ENCODE data around the gene PLPP3. TPM values are rescaled to one million over a fixed set of nuclear protein-coding genes. Genes with fewer than 3 reads are reported as not detected.

The PLPP3 gene
- total RNA-seq, 2 donors from 2014 or later: 40.4 to 107 TPM

DNA sequence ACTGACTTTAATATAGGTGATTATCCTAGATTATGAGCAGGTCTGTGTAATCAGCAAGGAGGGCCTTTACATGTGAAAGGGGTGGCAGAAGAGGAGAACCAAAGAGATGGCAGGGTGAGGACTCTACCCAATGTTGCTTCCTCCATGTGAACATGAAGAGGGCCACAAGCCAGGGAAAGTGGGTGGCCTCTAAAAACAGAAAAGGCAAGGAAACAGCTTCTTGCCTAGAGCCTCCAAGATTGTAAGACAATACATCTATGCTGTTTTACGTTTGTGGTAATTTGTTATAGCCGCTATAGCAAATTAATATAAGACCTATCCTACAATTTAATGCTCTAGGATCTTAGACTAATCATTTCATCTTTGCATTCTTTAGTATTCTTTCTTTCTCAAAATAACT lies 85.5 kb downstream of the PLPP3 start:
- DNase-seq (ENCODE audit: low spot score): no peak
- TF ChIP-seq, protein P1, sequence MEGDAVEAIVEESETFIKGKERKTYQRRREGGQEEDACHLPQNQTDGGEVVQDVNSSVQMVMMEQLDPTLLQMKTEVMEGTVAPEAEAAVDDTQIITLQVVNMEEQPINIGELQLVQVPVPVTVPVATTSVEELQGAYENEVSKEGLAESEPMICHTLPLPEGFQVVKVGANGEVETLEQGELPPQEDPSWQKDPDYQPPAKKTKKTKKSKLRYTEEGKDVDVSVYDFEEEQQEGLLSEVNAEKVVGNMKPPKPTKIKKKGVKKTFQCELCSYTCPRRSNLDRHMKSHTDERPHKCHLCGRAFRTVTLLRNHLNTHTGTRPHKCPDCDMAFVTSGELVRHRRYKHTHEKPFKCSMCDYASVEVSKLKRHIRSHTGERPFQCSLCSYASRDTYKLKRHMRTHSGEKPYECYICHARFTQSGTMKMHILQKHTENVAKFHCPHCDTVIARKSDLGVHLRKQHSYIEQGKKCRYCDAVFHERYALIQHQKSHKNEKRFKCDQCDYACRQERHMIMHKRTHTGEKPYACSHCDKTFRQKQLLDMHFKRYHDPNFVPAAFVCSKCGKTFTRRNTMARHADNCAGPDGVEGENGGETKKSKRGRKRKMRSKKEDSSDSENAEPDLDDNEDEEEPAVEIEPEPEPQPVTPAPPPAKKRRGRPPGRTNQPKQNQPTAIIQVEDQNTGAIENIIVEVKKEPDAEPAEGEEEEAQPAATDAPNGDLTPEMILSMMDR (IDR thresholded peaks at IDR 0.05): no peak
- no peak for TF ChIP-seq POLR2A (IDR thresholded peaks at IDR 0.05)
- no peak for TF ChIP-seq POLR2AphosphoS5 (IDR thresholded peaks at IDR 0.05)
- no peaks in the 10 kb centered on the region for H3K4me1 ChIP-seq (replicated peaks)
- WGBS: 82% methylated on average over 2 of the region's 2 CpGs
- H3K27ac ChIP-seq: no peak overlapping the region
- no peak overlapping the region for H3K4me3 ChIP-seq
- H3K9me3 ChIP-seq: no peaks in the 10 kb centered on the region
- intact Hi-C loops (cut with DNase I): no loop called here
- H3K36me3 ChIP-seq: no peaks in the 10 kb centered on the region
- no peaks in the 10 kb centered on the region for H3K27me3 ChIP-seq (replicated peaks; ENCODE audit: insufficient read depth)

DNA sequence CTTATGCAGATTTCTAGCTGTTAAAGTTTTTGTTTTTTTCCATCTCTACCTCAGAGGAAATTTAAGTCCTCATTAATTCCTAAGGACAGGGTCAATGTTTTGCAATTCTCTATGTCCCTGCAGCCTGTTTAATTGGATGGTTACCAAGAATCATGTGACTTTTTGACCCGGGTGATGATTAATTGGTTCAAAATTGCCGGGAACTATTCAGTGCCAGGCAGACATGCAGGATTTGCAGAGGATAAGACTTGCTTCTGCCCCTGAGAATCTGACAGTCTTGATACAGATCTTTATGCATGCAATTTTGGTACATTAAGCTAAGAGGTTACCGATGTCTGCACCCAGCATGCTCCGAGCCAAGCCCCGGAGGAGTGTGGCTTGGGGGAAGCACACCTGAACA lies 87.9 kb downstream of the PLPP3 start:
- no peak for TF ChIP-seq POLR2A (IDR thresholded peaks at IDR 0.05)
- peak; percentile 12 for TF ChIP-seq POLR2AphosphoS5 (IDR thresholded peaks at IDR 0.05)
- TF ChIP-seq, protein P1 (IDR thresholded peaks at IDR 0.05): no peak
- H3K27me3 ChIP-seq (replicated peaks; ENCODE audit: insufficient read depth): no peaks in the 10 kb centered on the region
- no peak overlapping the region for H3K27ac ChIP-seq
- H3K4me3 ChIP-seq: no peak overlapping the region
- H3K4me1 ChIP-seq (replicated peaks): no peaks in the 10 kb centered on the region
- no peaks in the 10 kb centered on the region for H3K9me3 ChIP-seq
- 26% methylated on average over 5 of the region's 5 CpGs for WGBS
- no peaks in the 10 kb centered on the region for H3K36me3 ChIP-seq
- DNase-seq (ENCODE audit: low spot score): no peak
- intact Hi-C loops (cut with DNase I): no loop called here

DNA sequence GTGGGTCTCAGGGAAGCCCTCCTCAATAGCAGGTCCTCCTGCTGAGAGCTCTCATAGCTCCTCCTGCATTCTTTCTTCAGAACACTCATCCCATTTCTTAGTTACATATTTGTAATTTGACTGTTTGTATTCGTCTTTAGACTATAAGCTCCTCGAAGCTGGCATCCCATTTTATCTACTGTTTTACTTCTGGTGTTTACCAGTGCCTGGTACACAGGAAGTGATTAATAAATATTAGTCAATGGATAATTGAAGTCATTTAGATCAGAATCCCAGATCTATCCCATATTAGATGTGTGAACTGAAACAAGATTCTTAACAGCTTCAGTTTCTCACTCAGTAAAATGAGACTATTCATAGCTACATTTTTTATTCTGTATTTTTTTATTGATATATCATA lies 88.7 kb downstream of the PLPP3 start:
- intact Hi-C loops (cut with DNase I): no loop called here
- 53% methylated on average over 2 of the region's 2 CpGs for WGBS
- H3K27ac ChIP-seq: no peak overlapping the region

DNA sequence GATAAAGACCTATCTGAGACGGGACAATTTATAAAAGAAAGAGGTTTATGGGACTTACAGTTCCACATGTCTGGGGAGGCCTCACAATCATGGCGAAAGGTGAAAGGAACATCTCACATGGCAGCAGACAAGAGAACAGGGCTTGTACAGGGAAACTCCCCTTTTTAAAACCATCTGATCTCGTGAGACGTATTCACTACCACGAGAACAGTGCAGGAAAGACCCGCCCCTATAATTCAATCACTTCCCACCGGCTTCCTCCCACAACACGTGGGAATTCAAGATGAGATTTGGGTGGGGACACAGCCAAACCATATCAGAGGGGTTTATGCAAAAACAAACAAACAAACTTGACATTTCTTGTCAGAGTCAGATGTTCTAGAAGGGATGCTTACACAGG lies 89.7 kb downstream of the PLPP3 start:
- H3K36me3 ChIP-seq: no peaks in the 10 kb centered on the region
- H3K4me1 ChIP-seq (replicated peaks): no peaks in the 10 kb centered on the region
- H3K27ac ChIP-seq: no peak overlapping the region
- intact Hi-C loops (cut with DNase I): no loop called here
- TF ChIP-seq, protein P1 (IDR thresholded peaks at IDR 0.05): no peak
- TF ChIP-seq POLR2AphosphoS5 (IDR thresholded peaks at IDR 0.05): no peak
- no peak for TF ChIP-seq POLR2A (IDR thresholded peaks at IDR 0.05)
- H3K4me3 ChIP-seq: no peak overlapping the region
- H3K27me3 ChIP-seq (replicated peaks; ENCODE audit: insufficient read depth): no peaks in the 10 kb centered on the region
- DNase-seq (ENCODE audit: low spot score): no peak
- WGBS: 83% methylated on average over 8 of the region's 8 CpGs
- H3K9me3 ChIP-seq: no peaks in the 10 kb centered on the region

More for the DNA sequence above, 88.7 kb downstream of the PLPP3 start:
- H3K27me3 ChIP-seq (replicated peaks; ENCODE audit: insufficient read depth): no peaks in the 10 kb centered on the region
- no peaks in the 10 kb centered on the region for H3K4me1 ChIP-seq (replicated peaks)
- H3K9me3 ChIP-seq: no peaks in the 10 kb centered on the region
- DNase-seq (ENCODE audit: low spot score): no peak
- TF ChIP-seq POLR2AphosphoS5 (IDR thresholded peaks at IDR 0.05) (no peak), POLR2A (IDR thresholded peaks at IDR 0.05) (no peak)
- TF ChIP-seq, protein P1 (IDR thresholded peaks at IDR 0.05): no peak
- H3K4me3 ChIP-seq: no peak overlapping the region
- H3K36me3 ChIP-seq: no peaks in the 10 kb centered on the region

DNA sequence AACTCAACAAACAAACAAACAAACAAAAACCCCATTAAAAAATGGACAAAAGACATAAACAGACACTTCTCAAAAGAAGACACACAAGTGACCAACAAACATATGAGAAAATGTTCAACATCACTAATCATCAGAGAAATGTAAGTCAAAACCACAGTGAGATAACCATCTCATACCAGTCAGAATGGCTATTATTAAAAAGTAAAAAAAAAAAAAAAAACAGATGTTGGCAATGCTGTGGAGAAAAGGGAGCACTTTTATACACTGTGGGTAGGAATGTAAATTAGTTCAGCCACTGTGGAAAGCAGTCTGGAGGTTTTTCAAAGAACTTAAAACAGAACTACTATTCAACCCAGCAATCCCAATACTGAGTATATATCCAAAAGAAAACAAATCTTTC lies 94.7 kb downstream of the PLPP3 start:
- Histone ChIP-seq H3K4me3 (no peak overlapping the region), H3K36me3 (no peaks in the 10 kb centered on the region), H3K9me3 (no peaks in the 10 kb centered on the region), H3K27ac (no peak overlapping the region), H3K27me3 (replicated peaks; ENCODE audit: insufficient read depth) (no peaks in the 10 kb centered on the region), H3K4me1 (replicated peaks) (no peaks in the 10 kb centered on the region)
- TF ChIP-seq POLR2AphosphoS5 (IDR thresholded peaks at IDR 0.05): no peak
- no peak for TF ChIP-seq POLR2A (IDR thresholded peaks at IDR 0.05)
- TF ChIP-seq, protein P1 (IDR thresholded peaks at IDR 0.05): no peak
- intact Hi-C loops (cut with DNase I): no loop called here
- DNase-seq (ENCODE audit: low spot score): no peak

Measured in prostate gland (tissue), 2 donors.